22Rv1 (cell line): ENCODE measurements around the gene TMC3.

ENCODE experiments used
- ZFX ChIP-seq: fragments of 450-650 bp; IDR thresholded peaks from 2 replicates; pipeline ENCODE4 v1.6.1; 2017; ENCODE audit warnings: antibody characterized with exemption, borderline replicate concordance
- TF ChIP-seq, protein P1 (sequence below): fragments of 450-650 bp; IDR thresholded peaks from 2 replicates; pipeline ENCODE4 v1.5.1; 2017; ENCODE audit warnings: mild to moderate bottlenecking

DNA sequence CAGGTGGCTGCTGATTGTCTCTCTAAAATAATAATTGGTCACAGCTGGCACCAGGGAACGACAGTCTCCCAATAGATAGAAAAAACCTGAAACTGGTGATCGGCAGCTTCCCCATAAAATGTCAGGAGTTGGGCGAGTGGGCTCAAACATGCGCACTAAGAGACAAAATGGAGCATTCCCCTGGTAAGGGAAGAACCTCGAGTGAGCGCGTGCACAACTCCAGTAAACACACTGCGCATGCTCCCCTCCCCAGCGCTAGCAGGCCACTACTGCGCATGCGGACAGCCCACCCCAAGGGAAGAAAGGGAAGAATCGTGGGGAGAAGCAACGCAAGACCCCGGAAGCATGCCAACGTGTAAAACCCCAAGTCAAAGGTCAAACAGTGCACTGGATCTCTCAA, 42.4 kb downstream of the TMC3 start:
- TF ChIP-seq, protein P1, sequence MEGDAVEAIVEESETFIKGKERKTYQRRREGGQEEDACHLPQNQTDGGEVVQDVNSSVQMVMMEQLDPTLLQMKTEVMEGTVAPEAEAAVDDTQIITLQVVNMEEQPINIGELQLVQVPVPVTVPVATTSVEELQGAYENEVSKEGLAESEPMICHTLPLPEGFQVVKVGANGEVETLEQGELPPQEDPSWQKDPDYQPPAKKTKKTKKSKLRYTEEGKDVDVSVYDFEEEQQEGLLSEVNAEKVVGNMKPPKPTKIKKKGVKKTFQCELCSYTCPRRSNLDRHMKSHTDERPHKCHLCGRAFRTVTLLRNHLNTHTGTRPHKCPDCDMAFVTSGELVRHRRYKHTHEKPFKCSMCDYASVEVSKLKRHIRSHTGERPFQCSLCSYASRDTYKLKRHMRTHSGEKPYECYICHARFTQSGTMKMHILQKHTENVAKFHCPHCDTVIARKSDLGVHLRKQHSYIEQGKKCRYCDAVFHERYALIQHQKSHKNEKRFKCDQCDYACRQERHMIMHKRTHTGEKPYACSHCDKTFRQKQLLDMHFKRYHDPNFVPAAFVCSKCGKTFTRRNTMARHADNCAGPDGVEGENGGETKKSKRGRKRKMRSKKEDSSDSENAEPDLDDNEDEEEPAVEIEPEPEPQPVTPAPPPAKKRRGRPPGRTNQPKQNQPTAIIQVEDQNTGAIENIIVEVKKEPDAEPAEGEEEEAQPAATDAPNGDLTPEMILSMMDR, result no peak
- TF ChIP-seq ZFX, result no peak
